SU-DHL-6 (cell line): ENCODE measurements around the gene TP53I3.

ENCODE experiments used
- H2AFZ ChIP-seq: fragments of 200-600 bp; sonication (generic); 2 replicates; pipeline ENCODE4 v1.6.1; 2014; ENCODE audit warnings: low read depth, mild to moderate bottlenecking, moderate library complexity, mixed read lengths, antibody characterized with exemption, low read length; ENCODE audit not compliant: severe bottlenecking
- H3F3A ChIP-seq: fragments of 200-600 bp; shearing (Covaris generic); 2 replicates; pipeline ENCODE4 v1.6.0; 2016; ENCODE audit warnings: antibody characterized with exemption, mild to moderate bottlenecking; ENCODE audit not compliant: insufficient read depth
- H3K27ac ChIP-seq: fragments of 200-600 bp; sonication (generic); 2 replicates; pipeline ENCODE4 v1.5.1; 2016; ENCODE audit warnings: low read depth, mild to moderate bottlenecking, low read length, moderate library complexity, mixed read lengths
- H3K27me3 ChIP-seq: fragments of 200-600 bp; sonication (generic), shearing (Covaris generic); 2 replicates; pipeline ENCODE4 v1.6.0; 2014; ENCODE audit warnings: mild to moderate bottlenecking, low read length
- H3K36me3 ChIP-seq: fragments of 200-600 bp; sonication (generic); 2 replicates; pipeline ENCODE4 v1.6.1; 2014; ENCODE audit warnings: mild to moderate bottlenecking, low read length, mixed read lengths
- H3K4me2 ChIP-seq: fragments of 300-600, 200-600 bp; shearing (Covaris generic), sonication (generic); 2 replicates; pipeline ENCODE4 v1.6.0; 2014; ENCODE audit warnings: low read length, low read depth, mild to moderate bottlenecking; ENCODE audit not compliant: poor library complexity, severe bottlenecking
- H3K4me3 ChIP-seq: fragments of 200-600 bp; sonication (generic); 2 replicates; pipeline ENCODE4 v1.5.1; 2014; ENCODE audit warnings: antibody characterized with exemption, low read length, mild to moderate bottlenecking, mixed read lengths; ENCODE audit not compliant: insufficient read depth, poor library complexity, severe bottlenecking
- H3K79me2 ChIP-seq: fragments of 200-600 bp; sonication (generic); 2 replicates; pipeline ENCODE4 v1.6.1; 2014; ENCODE audit warnings: mild to moderate bottlenecking, low read length, moderate library complexity; ENCODE audit not compliant: insufficient read depth
- H3K9ac ChIP-seq: fragments of 200-600 bp; sonication (generic); 2 replicates; pipeline ENCODE4 v1.7.0; 2014; ENCODE audit warnings: mild to moderate bottlenecking, low read length
- H3K9me2 ChIP-seq: fragments of 200-600 bp; sonication (generic); replicated peaks from 2 replicates; pipeline ENCODE4 v1.6.1; 2014; ENCODE audit warnings: low read length; ENCODE audit not compliant: insufficient read depth
- H3K9me3 ChIP-seq: fragments of 200-600 bp; sonication (generic); 2 replicates; pipeline ENCODE4 v1.6.1; 2014; ENCODE audit warnings: low read length, mixed read lengths; ENCODE audit not compliant: insufficient read depth
- H4K20me1 ChIP-seq: fragments of 200-600 bp; sonication (generic); 2 replicates; pipeline ENCODE4 v1.6.1; 2014; ENCODE audit warnings: low read depth, mild to moderate bottlenecking, antibody characterized with exemption, low read length, moderate library complexity, mixed read lengths
- EZH2phosphoT487 ChIP-seq: fragments of 200-600 bp; sonication (generic), shearing (Covaris generic); conservative IDR thresholded peaks from 2 replicates; pipeline ENCODE4 v1.6.1; 2018; ENCODE audit warnings: mild to moderate bottlenecking, antibody characterized with exemption, low read length, moderate library complexity, mixed read lengths
- TF ChIP-seq, protein P1 (sequence below): fragments of 200-600 bp; sonication (generic); IDR thresholded peaks from one replicate; pipeline ENCODE4 v1.5.1; 2017; ENCODE audit warnings: antibody characterized with exemption, mild to moderate bottlenecking, low read length, moderate library complexity; ENCODE audit not compliant: insufficient read depth, poor library complexity, severe bottlenecking

Gene TP53I3

DNA sequence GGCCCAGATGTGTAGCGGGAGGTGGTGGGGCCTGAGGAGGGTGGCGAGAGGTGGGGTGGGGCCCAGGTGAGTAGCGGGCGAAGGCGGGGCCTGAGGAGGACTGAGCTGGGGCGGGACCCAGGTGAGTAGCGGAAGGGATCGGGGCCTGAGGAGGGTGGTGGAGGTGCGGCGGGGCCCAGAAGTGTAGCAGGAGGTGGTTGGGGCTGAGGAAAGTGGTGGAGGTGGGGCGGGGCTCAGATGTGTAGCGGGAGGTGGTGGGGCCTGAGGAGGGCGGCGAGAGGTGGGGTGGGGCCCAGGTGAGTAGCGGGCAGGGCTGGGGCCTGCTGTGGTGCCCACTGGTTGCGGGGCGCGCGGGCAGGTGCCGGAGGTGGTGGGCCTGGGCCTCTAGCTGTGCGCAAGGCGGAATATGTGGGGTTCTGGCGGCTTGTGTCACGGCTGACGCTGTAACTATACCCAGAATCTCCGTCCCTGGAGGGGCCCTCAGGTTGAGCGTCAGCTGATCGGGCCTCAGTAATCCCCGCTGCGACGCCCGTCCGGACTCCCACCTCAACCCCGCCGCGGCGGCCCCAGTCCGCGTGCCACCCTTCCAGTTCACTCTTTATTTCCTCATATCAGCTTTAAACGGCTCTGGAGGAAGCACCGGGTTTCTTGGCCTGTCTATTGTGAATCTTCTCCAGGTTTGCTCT lies 7.6 kb downstream of the TP53I3 start:
- Histone ChIP-seq H3K9me3 (no peaks in the 10 kb centered on the region), H3K27ac (no peak overlapping the region)

DNA sequence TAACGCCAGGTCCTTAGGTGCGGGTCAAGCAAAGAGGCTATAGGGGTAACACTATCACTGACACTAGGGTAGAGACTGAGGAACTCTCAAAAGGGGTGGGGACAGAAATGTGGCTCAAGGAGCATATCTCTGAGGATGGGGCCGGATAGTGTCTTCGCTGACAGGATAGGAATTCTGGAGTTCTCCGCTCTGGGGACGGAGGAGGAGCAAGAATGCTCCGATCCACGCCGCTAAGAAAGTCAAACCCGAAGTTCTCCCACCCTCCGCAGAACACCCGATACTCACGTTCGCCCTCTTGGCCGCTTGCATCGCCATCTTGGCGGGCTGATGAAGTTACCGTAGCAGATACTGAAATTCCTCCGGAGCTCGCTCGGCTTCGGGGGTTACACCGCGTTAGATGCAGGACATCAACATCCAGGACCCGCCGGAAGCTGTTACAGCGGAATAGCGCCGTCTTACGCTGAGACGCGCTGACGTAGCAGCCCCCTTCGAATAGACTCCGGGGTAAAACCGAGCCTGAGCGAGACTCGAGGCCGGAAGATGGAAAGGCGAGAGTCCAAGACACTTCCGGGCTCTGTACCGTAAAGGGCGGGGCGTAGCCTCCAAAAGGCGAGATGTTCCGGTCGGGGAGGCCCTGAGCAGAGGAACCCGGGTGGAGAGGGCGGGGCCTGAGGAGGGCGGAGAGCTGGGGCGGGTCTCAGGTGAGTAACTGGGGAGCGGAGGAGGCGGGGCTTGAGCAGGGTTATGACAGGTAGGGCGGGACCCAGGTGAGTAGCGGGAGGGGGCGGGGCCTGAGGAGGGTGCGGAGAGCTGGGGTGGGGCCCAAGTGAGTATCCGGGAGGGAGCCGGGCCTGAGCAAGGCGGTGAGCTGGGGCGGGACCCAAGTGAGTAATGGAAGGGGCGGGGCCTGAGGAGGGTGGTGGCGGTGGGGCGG lies 8.5 kb downstream of the TP53I3 start, which contains the start of gene SF3B6:
TSS of gene SF3B6 (minus strand) at position 412 of the 934 bp plus-strand sequence. CDS start at position 315, 97 bp downstream.
- no peaks in the 10 kb centered on the region for H3K9me2 ChIP-seq
- H3K4me3 ChIP-seq, result peak within 1 kb of the TSS; percentile 76
- no peaks in the 10 kb centered on the region for H4K20me1 ChIP-seq
- H3K4me2 ChIP-seq, result peak within 1 kb of the TSS; percentile 80
- peaks cover 32% of the 10 kb centered on the region for H3K79me2 ChIP-seq
- peaks cover 5% of the 10 kb centered on the region; the same call in 1 of the 2 replicates for H3F3A ChIP-seq
- H3K36me3 ChIP-seq, result peaks cover 9% of the 10 kb centered on the region; the same call in 1 of the 2 replicates
- peak within 1 kb of the TSS; percentile 67 for H3K9ac ChIP-seq
- peak within 1 kb of the TSS; percentile 25; the same call in 1 of the 2 replicates for H3K27ac ChIP-seq
- no peaks in the 10 kb centered on the region for H3K27me3 ChIP-seq
- TF ChIP-seq EZH2phosphoT487, result no peak
- TF ChIP-seq, protein P1, sequence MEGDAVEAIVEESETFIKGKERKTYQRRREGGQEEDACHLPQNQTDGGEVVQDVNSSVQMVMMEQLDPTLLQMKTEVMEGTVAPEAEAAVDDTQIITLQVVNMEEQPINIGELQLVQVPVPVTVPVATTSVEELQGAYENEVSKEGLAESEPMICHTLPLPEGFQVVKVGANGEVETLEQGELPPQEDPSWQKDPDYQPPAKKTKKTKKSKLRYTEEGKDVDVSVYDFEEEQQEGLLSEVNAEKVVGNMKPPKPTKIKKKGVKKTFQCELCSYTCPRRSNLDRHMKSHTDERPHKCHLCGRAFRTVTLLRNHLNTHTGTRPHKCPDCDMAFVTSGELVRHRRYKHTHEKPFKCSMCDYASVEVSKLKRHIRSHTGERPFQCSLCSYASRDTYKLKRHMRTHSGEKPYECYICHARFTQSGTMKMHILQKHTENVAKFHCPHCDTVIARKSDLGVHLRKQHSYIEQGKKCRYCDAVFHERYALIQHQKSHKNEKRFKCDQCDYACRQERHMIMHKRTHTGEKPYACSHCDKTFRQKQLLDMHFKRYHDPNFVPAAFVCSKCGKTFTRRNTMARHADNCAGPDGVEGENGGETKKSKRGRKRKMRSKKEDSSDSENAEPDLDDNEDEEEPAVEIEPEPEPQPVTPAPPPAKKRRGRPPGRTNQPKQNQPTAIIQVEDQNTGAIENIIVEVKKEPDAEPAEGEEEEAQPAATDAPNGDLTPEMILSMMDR, result no peak
- no peaks in the 10 kb centered on the region for H3K9me3 ChIP-seq
- peak within 1 kb of the TSS; percentile 64 for H2AFZ ChIP-seq

More for the DNA sequence above, 7.6 kb downstream of the TP53I3 start:
- TF ChIP-seq EZH2phosphoT487, result no peak
- TF ChIP-seq, protein P1, result no peak
- no peaks in the 10 kb centered on the region for H3K9me2 ChIP-seq
- H2AFZ ChIP-seq, result peak overlapping the region; percentile 53
- peaks cover 30% of the 10 kb centered on the region for H3K79me2 ChIP-seq
- peaks cover 5% of the 10 kb centered on the region; the same call in 1 of the 2 replicates for H3F3A ChIP-seq
- peaks cover 9% of the 10 kb centered on the region; the same call in 1 of the 2 replicates for H3K36me3 ChIP-seq
- peak overlapping the region; percentile 73 for H3K4me2 ChIP-seq
- H3K27me3 ChIP-seq, result no peaks in the 10 kb centered on the region
- H3K9ac ChIP-seq, result peak overlapping the region; percentile 67
- H4K20me1 ChIP-seq, result no peaks in the 10 kb centered on the region
- H3K4me3 ChIP-seq, result peak overlapping the region; percentile 76

DNA sequence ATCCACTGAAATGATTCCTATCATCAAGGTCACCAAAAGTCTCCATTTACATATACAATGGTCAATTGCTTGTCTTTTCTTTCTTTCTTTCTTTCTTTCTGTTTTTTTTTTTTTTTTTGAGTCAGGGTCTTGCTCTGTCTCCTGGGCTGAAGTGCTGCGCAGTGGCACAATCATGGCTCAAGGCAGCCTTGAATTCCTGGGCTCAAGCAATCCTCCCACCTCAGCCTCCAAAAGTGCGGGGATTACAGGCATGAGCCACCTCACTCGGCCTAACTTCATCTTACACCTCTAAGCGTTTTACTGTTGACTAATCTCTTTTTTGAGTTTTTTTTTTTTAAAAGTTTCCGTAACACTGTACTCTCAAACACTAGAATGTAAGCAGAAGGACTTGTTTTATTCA lies 9.4 kb downstream of the TP53I3 start:
- no peaks in the 10 kb centered on the region for H4K20me1 ChIP-seq
- peak overlapping the region; percentile 80 for H3K4me2 ChIP-seq
- no peak overlapping the region for H3K27ac ChIP-seq
- peak overlapping the region; percentile 76 for H3K4me3 ChIP-seq
- no peak overlapping the region for H2AFZ ChIP-seq
- H3F3A ChIP-seq, result peaks cover 5% of the 10 kb centered on the region; the same call in 1 of the 2 replicates
- H3K36me3 ChIP-seq, result peaks cover 9% of the 10 kb centered on the region; the same call in 1 of the 2 replicates
- H3K79me2 ChIP-seq, result peaks cover 32% of the 10 kb centered on the region
- peak overlapping the region; percentile 67 for H3K9ac ChIP-seq
- no peaks in the 10 kb centered on the region for H3K27me3 ChIP-seq
- H3K9me3 ChIP-seq, result no peaks in the 10 kb centered on the region
- no peaks in the 10 kb centered on the region for H3K9me2 ChIP-seq
- TF ChIP-seq EZH2phosphoT487, result no peak
- TF ChIP-seq, protein P1, result no peak
